Erythroblast (primary cell): ENCODE measurements around the gene PLXNB1.

ENCODE experiments used
- GATA1 ChIP-seq: IDR thresholded peaks from 2 replicates; pipeline ENCODE4 v1.6.1; 2011; ENCODE audit warnings: low read depth, mild to moderate bottlenecking, control low read depth, low read length, moderate library complexity
- POLR2A ChIP-seq: IDR thresholded peaks from 2 replicates; pipeline ENCODE4 v1.6.1; 2011; ENCODE audit warnings: mild to moderate bottlenecking, low read length

GRCh38 chr3:48459331-48459730 lies 29.4 kb upstream of the PLXNB1 start:
- TF ChIP-seq POLR2A (no peak), GATA1 (no peak)
